ENCODE data around the gene ITFG1. TPM values are rescaled to one million over a fixed set of nuclear protein-coding genes. Genes with fewer than 3 reads are reported as not detected.

ITFG1 gene
- total and polyA plus RNA-seq, 9 of the 15 experiments (the other 6 are each of a cell fraction or from before 2014, with no cell fraction given) = 17.1 to 83.5 (median 35.8) TPM

- TF ChIP-seq MGA (IDR thresholded peaks at IDR 0.05) (no peak), FOXP4 (CRISPR knock-in tag; IDR thresholded peaks at IDR 0.05; ENCODE audit: borderline replicate concordance) (no peak)
- TF ChIP-seq, protein P1, sequence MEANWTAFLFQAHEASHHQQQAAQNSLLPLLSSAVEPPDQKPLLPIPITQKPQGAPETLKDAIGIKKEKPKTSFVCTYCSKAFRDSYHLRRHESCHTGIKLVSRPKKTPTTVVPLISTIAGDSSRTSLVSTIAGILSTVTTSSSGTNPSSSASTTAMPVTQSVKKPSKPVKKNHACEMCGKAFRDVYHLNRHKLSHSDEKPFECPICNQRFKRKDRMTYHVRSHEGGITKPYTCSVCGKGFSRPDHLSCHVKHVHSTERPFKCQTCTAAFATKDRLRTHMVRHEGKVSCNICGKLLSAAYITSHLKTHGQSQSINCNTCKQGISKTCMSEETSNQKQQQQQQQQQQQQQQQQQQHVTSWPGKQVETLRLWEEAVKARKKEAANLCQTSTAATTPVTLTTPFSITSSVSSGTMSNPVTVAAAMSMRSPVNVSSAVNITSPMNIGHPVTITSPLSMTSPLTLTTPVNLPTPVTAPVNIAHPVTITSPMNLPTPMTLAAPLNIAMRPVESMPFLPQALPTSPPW (CRISPR knock-in tag; IDR thresholded peaks at IDR 0.05) = peak; percentile 93
- TF ChIP-seq, protein P2, sequence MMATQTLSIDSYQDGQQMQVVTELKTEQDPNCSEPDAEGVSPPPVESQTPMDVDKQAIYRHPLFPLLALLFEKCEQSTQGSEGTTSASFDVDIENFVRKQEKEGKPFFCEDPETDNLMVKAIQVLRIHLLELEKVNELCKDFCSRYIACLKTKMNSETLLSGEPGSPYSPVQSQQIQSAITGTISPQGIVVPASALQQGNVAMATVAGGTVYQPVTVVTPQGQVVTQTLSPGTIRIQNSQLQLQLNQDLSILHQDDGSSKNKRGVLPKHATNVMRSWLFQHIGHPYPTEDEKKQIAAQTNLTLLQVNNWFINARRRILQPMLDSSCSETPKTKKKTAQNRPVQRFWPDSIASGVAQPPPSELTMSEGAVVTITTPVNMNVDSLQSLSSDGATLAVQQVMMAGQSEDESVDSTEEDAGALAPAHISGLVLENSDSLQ (IDR thresholded peaks at IDR 0.05) = peak; percentile 92
Observed at GRCh38 chr16:47460711-47461597, at the start of gene ITFG1, which contains the start of gene PHKB (continued).
